WTC11 (cell line): Measurements from ENCODE around the gene ITGB4. TPM values are rescaled to one million over a fixed set of nuclear protein-coding genes. Genes with fewer than 3 reads are reported as not detected.

Experiments used
- ATAC-seq: fragments of 200-7000 bp; cut with Tn5 transposase; 2 replicates; pipeline ENCODE4 v1.10.0; 2021; ENCODE audit warnings: mild to moderate bottlenecking, moderate library complexity
- CTCF ChIA-PET: fragments of 300-600 bp; sonication (Branson Sonifier 250); formaldehyde crosslinking; loops from one replicate; lab custom pipeline; 2021; ENCODE audit warnings: antibody characterized with exemption; lab: Charles Lee
- POLR2A ChIA-PET: fragments of 350-600 bp; sonication (Branson Sonifier 250); formaldehyde crosslinking; loops from one replicate; lab custom pipeline; 2021; ENCODE audit warnings: antibody characterized with exemption; lab: Charles Lee
- DNase-seq: peaks from one replicate; pipeline ENCODE4 v3.0.0; 2021; ENCODE audit warnings: low spot score
- H3K27ac Mint-ChIP-seq: 2 replicates; pipeline ENCODE4 v1.8.0; 2021; ENCODE audit warnings: mixed read lengths
- H3K27me3 Mint-ChIP-seq: 2 replicates; pipeline ENCODE4 v1.8.0; 2021; ENCODE audit warnings: low read depth, mild to moderate bottlenecking, moderate library complexity, mixed read lengths
- H3K36me3 Mint-ChIP-seq: 2 replicates; pipeline ENCODE4 v1.8.0; 2021; ENCODE audit warnings: mixed read lengths
- H3K4me1 Mint-ChIP-seq: 2 replicates; pipeline ENCODE4 v1.8.0; 2022; ENCODE audit warnings: mixed read lengths
- H3K4me3 Mint-ChIP-seq: 2 replicates; pipeline ENCODE4 v1.8.0; 2021; ENCODE audit warnings: mild to moderate bottlenecking, moderate library complexity, mixed read lengths
- H3K9me3 Mint-ChIP-seq: 2 replicates; pipeline ENCODE4 v1.8.0; 2021; ENCODE audit warnings: mixed read lengths
- AR ChIP-seq: fragments of 250-450 bp; sonication (Bioruptor Pico); IDR thresholded peaks from 2 replicates; pipeline ENCODE4 v1.9.0; 2021; ENCODE audit warnings: mild to moderate bottlenecking
- ATF3 ChIP-seq: sonication (generic); formaldehyde crosslinking; conservative IDR thresholded peaks from 2 replicates; pipeline ENCODE4 v1.8.1; 2022; ENCODE audit warnings: mild to moderate bottlenecking, missing genetic modification reagents
- CBFB ChIP-seq: sonication (generic); formaldehyde crosslinking; IDR thresholded peaks from 2 replicates; pipeline ENCODE4 v1.8.1; 2022; ENCODE audit warnings: mild to moderate bottlenecking, low read depth, missing genetic modification reagents
- ETV6 ChIP-seq: sonication (generic); formaldehyde crosslinking; IDR thresholded peaks from 2 replicates; pipeline ENCODE4 v1.8.1; 2022; ENCODE audit warnings: mild to moderate bottlenecking, missing genetic modification reagents
- FOXJ3 ChIP-seq: sonication (generic); formaldehyde crosslinking; IDR thresholded peaks from 2 replicates; pipeline ENCODE4 v1.9.0; 2021; ENCODE audit warnings: missing genetic modification reagents, mild to moderate bottlenecking, borderline replicate concordance
- GRHL2 ChIP-seq: fragments of 250-450 bp; sonication (Bioruptor Pico); IDR thresholded peaks from 2 replicates; pipeline ENCODE4 v1.8.0; 2022; ENCODE audit warnings: mild to moderate bottlenecking, moderate library complexity; ENCODE audit not compliant: insufficient replicate concordance, severe bottlenecking
- JAZF1 ChIP-seq: fragments of 250-450 bp; sonication (Bioruptor Pico); IDR thresholded peaks from 2 replicates; pipeline ENCODE4 v1.9.0; 2021; ENCODE audit warnings: moderate library complexity, mild to moderate bottlenecking, inconsistent platforms
- MLX ChIP-seq: sonication (generic); formaldehyde crosslinking; IDR thresholded peaks from 2 replicates; pipeline ENCODE4 v1.8.1; 2023; ENCODE audit warnings: mild to moderate bottlenecking, missing genetic modification reagents, moderate library complexity
- NFATC4 ChIP-seq: fragments of 250-450 bp; sonication (Bioruptor Pico); IDR thresholded peaks from 2 replicates; pipeline ENCODE4 v1.9.0; 2021; ENCODE audit warnings: mild to moderate bottlenecking
- NR1H2 ChIP-seq: sonication (generic); formaldehyde crosslinking; IDR thresholded peaks from 2 replicates; pipeline ENCODE4 v1.9.0; 2021; ENCODE audit warnings: mild to moderate bottlenecking, moderate library complexity, missing genetic modification reagents
- RELA ChIP-seq: sonication (generic); formaldehyde crosslinking; IDR thresholded peaks from 2 replicates; pipeline ENCODE4 v1.8.1; 2022; ENCODE audit warnings: missing genetic modification reagents, mild to moderate bottlenecking, borderline replicate concordance
- TCF7 ChIP-seq: sonication (generic); formaldehyde crosslinking; IDR thresholded peaks from 2 replicates; pipeline ENCODE4 v1.8.0; 2022; ENCODE audit warnings: mild to moderate bottlenecking, low read depth, missing genetic modification reagents, moderate library complexity
- TEAD4 ChIP-seq: sonication (generic); formaldehyde crosslinking; IDR thresholded peaks from 2 replicates; pipeline ENCODE4 v1.8.0; 2022; ENCODE audit warnings: mild to moderate bottlenecking, missing genetic modification reagents
- ZNF232 ChIP-seq: sonication (generic); formaldehyde crosslinking; IDR thresholded peaks from 2 replicates; pipeline ENCODE4 v1.8.0; 2022; ENCODE audit warnings: mild to moderate bottlenecking, missing genetic modification reagents
- ZNF281 ChIP-seq: sonication (generic); formaldehyde crosslinking; IDR thresholded peaks from 2 replicates; pipeline ENCODE4 v1.8.0; 2023; ENCODE audit warnings: mild to moderate bottlenecking, missing genetic modification reagents
- ZNF317 ChIP-seq: sonication (generic); formaldehyde crosslinking; IDR thresholded peaks from 2 replicates; pipeline ENCODE4 v1.8.1; 2023; ENCODE audit warnings: low read depth, mild to moderate bottlenecking, moderate library complexity, missing genetic modification reagents, borderline replicate concordance
- ZNF423 ChIP-seq: fragments of 250-450 bp; sonication (Bioruptor Pico); IDR thresholded peaks from 2 replicates; pipeline ENCODE4 v2.1.2; 2022; ENCODE audit warnings: mild to moderate bottlenecking, moderate library complexity
- ZNF425 ChIP-seq: fragments of 250-450 bp; sonication (Bioruptor Pico); conservative IDR thresholded peaks from 2 replicates; pipeline ENCODE4 v1.9.0; 2021; ENCODE audit warnings: mild to moderate bottlenecking
- ZNF532 ChIP-seq: fragments of 250-450 bp; sonication (Bioruptor Pico); IDR thresholded peaks from 2 replicates; pipeline ENCODE4 v1.9.0; 2021; ENCODE audit warnings: mild to moderate bottlenecking, borderline replicate concordance
- ZNF671 ChIP-seq: fragments of 250-450 bp; sonication (Bioruptor Pico); IDR thresholded peaks from 2 replicates; pipeline ENCODE4 v1.8.0; 2021; ENCODE audit warnings: mild to moderate bottlenecking
- ZSCAN18 ChIP-seq: fragments of 250-450 bp; sonication (Bioruptor Pico); IDR thresholded peaks from 2 replicates; pipeline ENCODE4 v2.1.2; 2022; ENCODE audit warnings: mild to moderate bottlenecking, moderate library complexity
- total RNA-seq: library from RNA; stranded (reverse); gene quantifications from 3 replicates; pipeline ENCODE4 v1.2.3, GENCODE V29; 2021

The ITGB4 gene
- total RNA-seq, 1 experiment from 2014 or later, result 9.5 TPM

GRCh38 chr17:75755990-75756389, 34.7 kb downstream of the ITGB4 start (continued):
- TF ChIP-seq ZSCAN18 (CRISPR knock-in tag) (no peak), ETV6 (CRISPR knock-in tag) (no peak), TCF7 (no peak), RELA (CRISPR knock-in tag) (no peak)

- H3K27me3 Mint-ChIP-seq, result peaks cover 8% of the 10 kb centered on the region
- POLR2A ChIA-PET, result no interaction called here
- H3K4me1 Mint-ChIP-seq, result peaks cover 13% of the 10 kb centered on the region
Measured at GRCh38 chr17:75756451-75757085, 35.3 kb downstream of the ITGB4 start.

More at GRCh38 chr17:75756451-75757085, 35.3 kb downstream of the ITGB4 start:
- DNase-seq (no peak), ATAC-seq (no peak)
- CTCF ChIA-PET, result interaction anchor here (2.1 to 9.4 kb wide), 2 partner anchors 6 to 156 kb away, joined by 9 to 318 read pairs; partner anchors contain the start of gene GALK1
- Mint-ChIP-seq H3K4me3 (no peak overlapping the region), H3K9me3 (no peaks in the 10 kb centered on the region), H3K36me3 (no peaks in the 10 kb centered on the region), H3K27ac (no peak overlapping the region)
- TF ChIP-seq AR (CRISPR knock-in tag) (no peak), ZNF671 (CRISPR knock-in tag) (no peak), ZNF532 (CRISPR knock-in tag) (no peak), GRHL2 (CRISPR knock-in tag) (no peak), MLX (no peak), CBFB (no peak), ZNF425 (no peak), ZNF232 (CRISPR knock-in tag) (no peak), JAZF1 (no peak), ZNF423 (CRISPR knock-in tag) (no peak), FOXJ3 (CRISPR knock-in tag) (no peak), ATF3 (CRISPR knock-in tag) (no peak), ZNF281 (CRISPR knock-in tag) (no peak), NFATC4 (CRISPR knock-in tag) (no peak), ZNF317 (no peak), TEAD4 (CRISPR knock-in tag) (no peak), NR1H2 (CRISPR knock-in tag) (no peak)
